ENCODE results near the gene ABHD2.

ABHD2 gene

DNA sequence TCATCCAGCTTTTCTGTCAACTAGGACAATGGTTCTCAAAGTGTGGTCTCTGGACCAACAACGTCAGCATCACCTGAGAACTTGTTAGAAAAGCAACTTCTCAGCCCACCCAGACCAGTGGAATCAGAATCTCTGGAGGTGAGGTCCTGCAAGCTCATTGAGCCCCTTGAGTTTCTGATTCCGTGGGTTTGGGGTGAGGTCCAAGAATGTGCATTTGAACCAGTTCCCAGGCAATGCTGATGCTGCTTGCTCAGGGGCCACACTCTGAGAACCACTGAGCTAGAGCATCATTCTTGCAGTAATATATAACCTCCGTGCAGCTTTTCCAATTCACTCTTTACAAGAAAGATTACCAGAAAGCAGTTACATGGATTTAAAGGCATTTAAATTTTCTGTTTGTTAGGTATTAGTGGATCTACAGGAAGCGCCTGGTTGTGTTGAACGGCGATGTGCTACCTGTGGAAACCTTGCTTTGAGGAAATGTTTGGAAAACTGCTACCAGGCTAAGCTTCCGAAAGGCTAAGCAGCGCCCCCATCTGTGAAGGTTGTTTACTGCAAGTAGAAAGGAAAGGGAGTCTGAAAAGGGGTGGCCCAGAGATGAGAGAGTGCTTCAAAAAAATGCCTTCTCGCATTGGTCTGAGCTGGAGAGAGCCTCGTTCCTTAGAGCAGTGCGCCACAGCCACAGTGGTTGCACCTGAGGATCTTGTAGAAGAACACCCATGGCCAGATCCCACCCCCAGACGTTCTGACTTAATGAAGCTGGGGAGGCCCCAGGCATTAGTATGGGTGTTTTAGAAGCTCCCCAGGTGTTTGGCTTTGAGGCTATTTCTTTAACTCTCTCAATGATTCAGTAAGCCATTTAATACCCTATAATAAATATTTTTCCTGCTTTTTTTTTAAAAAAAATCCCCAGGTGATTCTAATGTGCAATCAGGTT lies 83.1 kb downstream of the ABHD2 start:
- no peak for DNase-seq

DNA sequence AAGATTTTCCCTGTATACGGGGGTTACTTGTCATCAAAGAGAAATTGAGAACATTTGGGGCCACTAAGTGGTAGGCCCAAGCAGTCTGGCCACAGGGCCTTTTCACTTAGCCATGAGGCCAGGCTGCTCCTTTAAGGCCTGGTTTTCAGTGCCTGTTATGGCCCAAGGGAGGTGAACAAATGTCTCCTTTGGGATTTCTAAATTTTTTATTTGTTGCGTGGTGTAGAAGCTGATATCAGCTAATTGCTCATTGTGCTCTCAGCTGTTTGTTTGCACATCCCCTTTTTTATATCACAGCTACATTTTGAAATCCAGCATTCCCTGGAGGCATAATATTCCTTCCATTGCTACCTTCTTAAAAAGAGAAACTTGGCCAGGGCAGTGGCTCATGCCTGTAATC lies 84.7 kb downstream of the ABHD2 start:
- DNase-seq = no peak

DNA sequence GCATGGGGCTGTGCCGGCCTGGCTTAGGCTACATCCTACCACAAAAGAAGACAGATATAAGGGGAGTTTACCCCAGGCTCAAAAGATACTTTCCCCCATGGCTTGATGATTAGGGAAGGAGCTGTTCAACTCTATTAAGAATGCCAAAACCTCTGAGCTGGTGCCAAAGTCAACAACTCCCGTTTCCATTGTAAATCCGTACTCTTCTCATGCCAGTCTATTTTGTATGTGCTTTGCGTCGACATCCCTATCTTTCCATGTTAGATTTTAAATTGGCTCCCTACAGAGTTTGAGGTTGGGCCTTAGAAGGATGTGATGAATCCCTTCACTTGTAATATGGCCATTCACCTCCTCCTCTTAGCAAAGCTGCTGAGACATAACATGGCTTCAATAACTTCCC lies 86.2 kb downstream of the ABHD2 start:
- no peak for DNase-seq

DNA sequence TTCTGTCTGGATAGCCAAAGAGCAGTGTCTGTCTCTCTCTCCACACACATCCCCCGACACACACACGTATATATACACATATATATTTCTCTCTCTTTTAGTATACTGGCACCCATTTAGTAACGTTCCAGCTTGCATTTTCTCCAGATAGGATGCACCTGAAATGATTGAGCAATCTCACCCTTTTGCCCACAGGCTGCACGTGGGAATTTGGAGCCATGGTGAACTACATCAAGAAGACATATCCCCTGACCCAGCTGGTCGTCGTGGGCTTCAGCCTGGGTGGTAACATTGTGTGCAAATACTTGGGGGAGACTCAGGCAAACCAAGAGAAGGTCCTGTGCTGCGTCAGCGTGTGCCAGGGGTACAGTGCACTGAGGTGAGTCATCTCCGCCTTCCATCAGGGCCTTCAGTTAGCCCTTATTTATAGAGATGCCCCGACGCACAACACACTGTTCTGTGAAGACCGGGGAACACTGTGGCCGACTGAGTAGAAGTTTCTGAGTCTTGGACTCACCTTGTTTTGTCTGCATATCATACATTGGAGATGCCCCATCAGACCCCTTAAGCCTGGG lies 87.4 kb downstream of the ABHD2 start:
- DNase-seq = no peak

DNA sequence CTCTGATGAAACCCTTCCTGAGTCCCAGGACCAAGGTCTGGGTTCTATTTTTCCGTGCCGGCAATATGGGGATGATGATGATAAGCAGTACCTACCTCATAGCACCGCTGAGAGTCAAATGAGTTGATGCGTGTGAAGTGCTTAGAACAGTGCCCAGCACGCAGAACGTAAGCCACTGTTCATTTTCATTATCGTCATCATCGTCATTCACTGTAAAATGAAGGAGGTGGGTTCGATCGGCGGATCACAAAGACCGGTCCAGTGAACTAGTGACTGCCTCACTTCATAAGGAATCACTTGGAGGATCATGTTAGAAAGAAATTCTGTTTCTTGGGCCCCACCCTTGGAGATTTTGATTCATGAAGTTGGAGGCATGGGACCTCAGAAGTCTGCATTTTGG lies 88.9 kb downstream of the ABHD2 start:
- DNase-seq = no peak

DNA sequence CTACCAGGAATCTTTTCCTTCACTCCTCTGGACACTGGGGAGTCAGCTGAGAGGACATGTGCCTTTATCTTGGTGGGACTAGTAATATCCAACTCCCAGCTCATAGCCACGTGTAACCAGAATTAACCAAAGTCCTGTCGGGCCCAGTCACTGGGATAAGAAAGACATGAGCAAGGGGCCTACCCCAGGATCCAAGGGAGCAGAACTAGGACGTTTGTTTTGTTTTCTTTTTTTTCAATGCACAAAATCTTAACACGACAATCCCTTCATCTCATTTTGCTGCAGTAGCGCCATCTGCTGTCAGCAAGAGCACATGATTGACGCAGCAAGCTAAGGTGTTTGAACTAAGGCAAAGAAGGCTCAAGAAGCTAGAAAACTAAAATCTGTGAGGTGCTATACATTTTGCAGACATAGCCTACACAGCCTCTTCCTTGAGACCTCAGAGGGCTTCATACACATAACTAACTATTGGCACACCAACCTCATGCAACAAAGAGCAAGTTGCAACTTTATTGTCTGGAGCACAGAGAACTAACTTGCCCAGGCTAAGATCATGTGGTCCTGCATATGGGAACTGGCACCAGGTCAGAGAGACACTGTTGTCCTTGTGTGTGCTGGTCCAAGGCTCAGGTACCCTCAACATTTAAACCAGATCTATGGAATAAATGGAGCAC lies 89.5 kb downstream of the ABHD2 start:
- peak in 1 of 2 experiments; percentile 27 for DNase-seq

DNA sequence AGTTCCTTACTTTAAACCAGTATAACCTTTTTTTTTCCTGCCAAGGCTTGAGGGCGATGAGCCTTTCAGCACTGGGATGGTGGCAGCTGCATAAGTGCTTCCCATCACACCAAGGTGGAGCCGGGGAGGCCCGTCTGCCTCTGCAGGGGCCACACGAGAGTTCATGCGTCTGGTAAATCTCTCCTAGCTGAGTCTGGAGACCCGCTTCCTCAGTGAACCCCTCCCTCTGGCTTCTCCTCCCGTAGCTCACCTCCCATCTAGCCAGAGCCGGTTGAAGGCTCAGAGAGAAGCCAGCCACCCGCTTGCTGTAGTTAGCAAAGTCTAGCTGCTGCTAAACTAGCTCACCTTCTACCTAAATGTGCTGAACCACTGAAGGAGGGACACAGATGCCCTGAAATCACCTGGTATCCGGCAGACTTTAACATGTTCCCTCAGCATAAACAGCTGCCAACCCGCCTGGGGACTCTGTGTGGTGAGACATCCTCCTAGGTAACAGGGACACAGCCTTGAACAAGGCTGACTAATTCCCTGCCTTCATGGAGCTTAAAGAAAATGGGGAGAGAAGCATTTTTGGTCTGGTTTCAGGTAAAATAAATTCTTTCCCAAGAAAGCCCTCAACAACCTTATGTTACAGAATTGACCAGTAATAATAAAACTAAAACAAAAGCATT lies 90.2 kb downstream of the ABHD2 start:
- DNase-seq = no peak

DNA sequence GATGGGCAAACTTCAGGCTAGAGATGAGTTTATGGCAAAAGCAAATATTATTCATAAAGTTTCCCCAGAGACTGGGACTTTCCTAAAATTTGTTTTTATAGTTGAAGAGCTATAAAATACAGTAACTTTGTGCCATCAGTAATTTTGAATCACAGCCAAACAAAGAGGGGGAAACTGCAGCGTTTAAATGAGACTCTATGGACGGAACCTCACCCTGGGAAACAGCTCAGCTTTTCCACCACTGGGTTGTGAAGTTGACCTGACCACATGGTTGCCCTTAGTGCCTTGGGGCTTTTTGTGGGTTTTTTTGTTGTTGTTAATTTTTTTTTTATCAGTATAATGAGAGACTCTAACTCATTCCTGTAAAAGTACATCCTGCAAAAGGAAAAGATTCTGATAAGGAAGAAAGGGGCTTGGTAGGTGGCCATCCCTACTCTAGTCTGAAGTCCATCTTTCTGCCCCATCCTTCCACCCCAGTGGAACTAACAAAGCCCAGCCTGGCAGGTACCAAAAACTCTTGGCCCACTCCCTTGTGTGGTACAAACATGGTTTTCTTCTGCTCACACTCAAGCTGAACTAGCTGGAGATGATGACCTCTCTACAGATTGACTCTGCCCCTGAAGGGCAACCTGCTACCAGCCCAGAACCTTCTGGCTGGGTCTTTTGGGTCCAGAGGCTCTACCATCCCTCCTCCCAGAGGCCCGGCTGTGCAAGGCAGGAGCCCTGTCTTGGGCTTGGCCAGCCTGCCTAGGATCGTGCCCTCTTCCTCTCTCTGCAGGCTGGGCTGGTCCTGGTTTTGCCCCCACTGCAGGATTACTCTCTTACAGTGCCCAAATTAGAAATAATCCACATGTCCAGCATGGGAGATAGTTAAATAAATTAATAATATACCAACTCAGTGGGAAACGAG lies 92.0 kb downstream of the ABHD2 start:
- DNase-seq = no peak

DNA sequence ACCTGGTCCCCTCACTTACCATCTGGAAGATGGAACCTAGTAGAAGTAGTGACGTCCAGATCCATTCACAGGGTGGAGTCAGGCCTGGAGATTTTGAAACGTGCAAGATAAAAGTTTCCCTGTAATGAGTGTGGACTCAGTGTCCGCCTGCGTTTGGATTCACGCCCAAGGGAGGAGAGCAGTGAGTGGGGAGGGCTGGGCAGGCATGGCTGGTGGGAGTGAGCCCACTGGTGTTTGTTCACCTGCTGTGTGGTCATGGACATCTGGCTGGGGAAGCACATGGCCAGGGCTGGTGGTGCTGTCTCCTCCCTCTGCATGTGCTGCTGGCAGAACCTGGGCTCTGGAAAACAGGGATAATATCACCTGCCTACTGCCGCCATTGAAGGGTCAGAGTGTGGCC lies 96.1 kb downstream of the ABHD2 start:
- no peak for DNase-seq

DNA sequence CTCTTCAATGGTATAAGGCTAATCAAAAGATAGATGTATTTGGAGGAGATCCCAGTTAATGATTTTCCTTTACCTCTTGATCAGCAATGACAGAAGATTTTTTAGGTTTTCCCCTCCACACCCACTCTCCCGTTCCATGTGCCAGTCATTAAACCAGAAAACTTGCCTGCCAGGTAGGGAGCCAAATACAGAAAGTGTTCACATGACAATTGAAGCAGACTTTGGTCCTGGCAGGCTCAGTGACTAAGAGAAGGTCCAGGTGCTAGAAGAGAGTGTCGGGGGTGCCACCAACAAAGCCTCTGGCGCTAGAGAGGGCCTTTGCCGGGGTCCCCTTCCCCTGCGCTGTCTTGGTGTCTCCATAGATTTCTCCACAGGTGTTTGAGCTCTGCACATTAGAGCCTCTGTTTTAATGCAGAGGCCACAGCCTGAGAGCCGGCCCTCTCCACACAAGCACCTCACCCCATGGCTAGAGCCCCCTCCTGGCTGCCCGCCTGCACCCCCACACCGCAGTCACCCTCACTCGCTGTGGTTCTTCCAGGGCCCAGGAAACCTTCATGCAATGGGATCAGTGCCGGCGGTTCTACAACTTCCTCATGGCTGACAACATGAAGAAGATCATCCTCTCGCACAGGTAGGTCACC lies 96.8 kb downstream of the ABHD2 start:
- no peak for DNase-seq

DNA sequence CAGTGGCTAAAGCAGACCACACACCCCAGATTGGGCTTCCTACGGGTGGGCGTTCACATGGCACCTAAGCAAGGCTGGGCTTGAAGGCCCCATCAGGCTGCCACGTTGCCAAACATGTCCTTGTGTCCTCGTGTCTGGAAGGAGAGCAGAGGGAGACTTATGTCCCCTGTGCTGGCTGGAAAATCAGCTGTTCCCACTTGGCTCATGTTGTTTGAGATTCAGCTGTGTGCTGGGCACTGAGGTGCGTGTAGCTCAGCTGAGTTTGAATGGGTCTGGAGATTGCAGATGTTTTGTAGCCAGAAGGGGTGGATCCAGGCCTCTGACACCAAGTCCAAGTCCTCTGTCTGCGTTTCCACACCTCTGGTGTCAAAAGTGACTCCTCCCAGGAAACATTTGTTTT lies 98.5 kb downstream of the ABHD2 start:
- DNase-seq = no peak

DNA sequence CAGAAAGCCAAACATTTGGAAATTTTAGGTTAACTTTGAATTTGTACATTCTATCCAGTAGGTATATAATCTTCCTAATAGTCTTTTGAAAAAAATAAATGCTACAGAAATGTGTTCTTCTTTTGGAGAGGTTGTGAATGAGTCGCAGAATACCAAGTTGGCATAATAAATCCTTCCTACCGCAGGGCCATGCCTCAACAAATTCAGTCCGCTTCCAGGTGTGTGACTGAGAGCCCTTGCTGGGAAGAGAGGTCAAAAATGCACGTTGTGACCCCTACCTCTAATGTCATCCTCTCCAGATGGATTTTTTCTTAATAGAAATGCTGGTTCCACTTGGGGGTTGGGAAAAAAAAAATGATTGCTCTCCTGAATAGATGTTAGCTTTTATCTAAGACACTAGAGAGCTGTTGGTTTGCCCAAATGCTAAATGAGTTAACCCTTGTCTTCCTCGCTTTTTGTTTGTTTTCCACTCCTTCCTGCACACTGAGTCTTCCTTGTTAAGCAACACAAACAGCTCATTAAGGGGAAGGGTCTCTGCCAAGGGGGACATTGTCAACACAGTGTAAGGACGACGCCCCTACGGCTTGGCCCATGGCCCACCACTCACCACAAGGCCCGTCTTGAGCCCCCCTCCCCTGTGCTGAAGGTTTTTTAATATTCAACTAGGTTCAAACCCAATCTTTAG lies 99.2 kb downstream of the ABHD2 start:
- DNase-seq = no peak

DNA sequence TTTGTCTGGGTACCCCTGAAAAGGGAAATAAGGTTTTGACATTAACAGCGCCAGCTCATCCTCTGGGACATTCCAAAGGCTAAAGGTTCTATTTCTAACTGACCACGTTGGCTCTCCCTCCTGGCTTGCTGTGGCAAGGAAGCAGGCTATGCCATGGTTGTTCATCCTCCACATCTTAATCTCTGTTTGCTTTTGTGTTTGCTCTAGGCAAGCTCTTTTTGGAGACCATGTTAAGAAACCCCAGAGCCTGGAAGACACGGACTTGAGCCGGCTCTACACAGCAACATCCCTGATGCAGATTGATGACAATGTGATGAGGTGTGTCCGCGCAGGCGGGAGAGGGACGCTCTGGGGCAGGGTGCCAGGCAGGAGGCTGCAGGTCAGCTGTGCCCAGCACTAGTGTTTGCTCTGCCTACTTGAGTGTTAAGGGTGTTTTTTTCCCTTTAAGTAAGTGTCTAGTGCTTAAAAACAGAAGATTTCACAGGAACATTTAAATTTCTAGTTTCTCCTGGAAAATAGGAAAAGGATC lies 99.8 kb downstream of the ABHD2 start:
- no peak for DNase-seq

DNA sequence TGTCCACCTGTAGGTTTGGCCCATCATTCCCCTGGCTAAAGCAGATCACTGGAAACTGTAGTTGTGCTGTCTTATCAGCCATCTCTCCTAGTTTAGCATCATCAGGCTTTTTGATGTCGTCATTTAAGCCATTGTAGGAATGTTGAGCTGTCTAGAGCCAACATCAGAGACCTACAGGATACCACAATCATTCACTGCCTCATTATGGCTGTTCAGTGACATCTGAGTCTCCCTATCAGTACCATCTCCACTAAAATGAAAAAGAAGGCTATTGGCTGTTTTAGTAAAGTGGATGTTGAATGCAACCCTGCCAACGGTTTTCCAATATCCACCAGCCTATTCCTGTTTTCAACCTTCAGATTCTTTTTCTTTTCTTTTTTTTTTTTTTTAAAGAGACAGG lies 103.9 kb downstream of the ABHD2 start:
- DNase-seq = no peak

DNA sequence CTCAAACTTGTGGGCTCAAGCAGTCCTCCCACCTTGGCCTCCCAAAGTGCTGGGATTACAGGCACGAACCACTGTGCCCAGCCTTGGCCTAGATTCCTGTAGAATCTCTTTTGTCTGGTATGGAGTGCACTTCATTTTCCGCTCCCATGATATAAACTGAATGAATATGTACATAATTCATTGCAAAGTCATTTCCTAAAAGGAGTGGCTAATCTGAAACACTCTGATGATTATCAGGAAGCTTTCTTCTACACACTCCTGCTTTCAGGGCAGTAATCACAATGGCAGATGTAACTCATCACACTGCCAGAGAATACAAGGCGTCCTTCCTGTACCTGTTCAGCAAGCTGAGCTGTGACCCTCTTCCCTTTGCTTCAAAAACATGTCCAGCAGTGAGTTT lies 104.5 kb downstream of the ABHD2 start:
- no peak for DNase-seq

DNA sequence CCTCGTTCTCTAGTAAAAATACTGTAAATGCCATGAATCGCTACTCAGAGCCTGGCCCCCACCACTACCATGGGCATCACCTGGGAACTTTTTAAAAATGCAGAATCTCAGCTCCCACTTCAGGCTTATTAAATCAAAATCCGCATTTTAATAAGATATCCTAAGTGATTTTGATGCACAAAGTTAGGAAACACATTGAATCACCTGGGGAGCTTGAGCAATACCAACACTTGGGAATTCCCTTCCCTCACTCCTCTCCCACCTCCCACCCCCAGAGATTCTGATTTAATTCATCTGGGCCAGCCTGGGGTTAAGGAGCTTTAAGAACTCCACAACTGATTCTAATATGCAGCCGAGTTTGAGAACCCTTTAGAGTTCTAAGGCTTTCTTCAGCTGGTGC lies 106.4 kb downstream of the ABHD2 start:
- DNase-seq = no peak

DNA sequence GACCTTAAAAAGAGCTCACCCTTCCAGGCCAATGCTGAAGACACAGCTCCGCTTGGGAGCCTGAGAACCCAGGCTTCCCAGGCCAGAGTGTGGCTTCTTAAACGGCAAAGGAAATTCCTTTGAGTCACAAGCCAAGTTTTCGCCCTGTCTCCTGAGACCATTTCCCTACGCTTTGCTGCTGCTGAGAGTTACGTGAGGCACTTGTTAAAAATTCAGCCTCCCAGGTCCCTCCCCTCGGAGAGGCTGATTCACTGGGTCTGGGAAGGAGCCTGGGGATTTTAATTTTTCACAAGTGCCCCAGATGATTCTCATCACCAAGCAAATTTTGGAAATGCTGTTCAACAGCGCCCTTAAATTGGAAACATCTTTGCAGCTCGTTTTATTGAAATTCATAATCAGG lies 107.6 kb downstream of the ABHD2 start:
- no peak for DNase-seq

DNA sequence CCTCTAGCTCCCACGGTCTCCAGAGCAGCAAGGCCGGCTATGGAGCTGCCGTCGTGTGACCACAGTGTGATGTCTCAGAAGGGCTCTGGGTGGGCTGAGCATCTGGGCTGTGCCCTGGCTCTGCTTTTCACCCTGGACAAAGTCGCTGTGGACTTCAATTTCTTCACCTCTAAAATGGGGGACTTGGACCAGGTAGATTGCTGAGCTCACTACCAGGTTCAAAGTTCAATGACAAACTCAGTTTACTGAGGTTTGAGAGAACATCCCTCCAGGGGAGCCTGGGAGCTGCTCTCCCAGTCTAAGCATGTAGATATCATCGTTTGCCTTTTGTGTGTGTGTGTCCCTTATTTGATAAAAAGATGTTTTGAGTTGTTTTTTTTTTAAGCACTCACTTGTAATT lies 108.0 kb downstream of the ABHD2 start:
- no peak for DNase-seq

DNA sequence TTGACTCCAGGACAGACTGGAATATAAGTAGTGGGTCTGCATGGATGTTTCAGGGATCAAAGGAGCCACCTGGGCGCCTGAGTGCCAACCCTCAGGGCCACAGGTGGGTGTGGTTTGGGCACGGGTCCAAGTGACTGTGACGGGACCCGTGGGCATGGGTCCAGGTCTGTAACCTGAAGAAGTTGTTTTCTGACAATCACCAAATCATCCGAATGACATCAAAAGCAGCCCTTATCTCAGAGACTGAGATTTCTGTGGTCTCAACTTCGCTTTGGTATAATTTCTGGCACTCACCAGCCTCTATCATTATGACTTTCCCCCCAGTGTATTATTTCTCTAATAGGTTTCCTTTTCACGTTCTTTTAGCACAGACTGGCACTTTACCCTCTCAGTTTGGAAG lies 108.7 kb downstream of the ABHD2 start:
- no peak for DNase-seq

DNA sequence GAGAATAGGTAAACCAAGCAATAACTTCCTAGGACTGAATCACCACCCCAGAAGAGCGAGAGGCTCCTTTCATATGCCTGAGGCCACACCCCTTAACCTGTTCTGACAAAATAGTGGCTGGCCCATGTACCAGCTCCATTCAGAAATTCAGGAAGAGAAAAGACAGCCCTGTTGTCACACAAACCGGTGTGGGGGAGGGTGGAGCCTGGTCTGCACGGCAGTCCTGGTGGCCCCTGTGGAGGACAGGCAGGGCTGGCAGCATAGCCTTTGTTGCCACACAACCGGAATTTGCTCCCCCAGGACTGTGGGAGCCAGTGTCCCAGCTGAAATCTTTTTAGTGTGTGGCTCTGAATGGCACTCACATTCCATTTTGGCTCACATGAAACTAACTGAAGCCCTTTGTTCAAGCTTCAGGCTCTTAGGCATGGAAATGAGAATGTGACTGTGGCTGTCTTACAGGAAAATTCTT lies 109.3 kb downstream of the ABHD2 start:
- DNase-seq = no peak

DNA sequence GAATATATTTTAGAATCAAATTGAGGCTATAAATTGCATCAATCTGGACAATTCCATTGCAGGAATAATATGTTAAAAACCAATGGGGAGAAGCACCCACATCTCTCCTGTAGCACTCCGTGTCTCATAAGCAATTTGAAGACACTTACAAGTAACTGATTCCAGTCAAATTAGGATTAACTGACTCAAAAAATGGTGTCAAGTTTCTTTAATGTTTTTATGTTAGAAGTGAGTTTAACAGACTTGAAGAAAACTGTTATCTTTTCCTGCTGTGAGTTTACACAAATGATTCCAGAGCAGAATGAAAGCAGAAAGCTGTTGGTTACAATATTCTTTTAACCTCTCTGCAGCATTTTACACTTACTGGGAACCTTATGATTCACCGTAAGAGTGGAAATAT lies 109.9 kb downstream of the ABHD2 start:
- no peak for DNase-seq

Measured in cerebellar nuclear complex (tissue), 1 donor.